IPS DF 4.7 (cell line): Measurements from ENCODE around the gene DRD4.
"Not testable (repeated sequence)": the region's sequence is repeated elsewhere in the genome, so short reads cannot be mapped to it uniquely, and the experiment has no call there.

Experiments
- DNase-seq: peaks from one replicate; pipeline ENCODE4 v3.0.0-alpha.2; 2013; ENCODE audit warnings: low spot score; ENCODE audit errors: extremely low read depth

The DRD4 gene

GRCh38 chr11:678297-678696, 41.2 kb downstream of the DRD4 start:
- no peak for DNase-seq

DNA sequence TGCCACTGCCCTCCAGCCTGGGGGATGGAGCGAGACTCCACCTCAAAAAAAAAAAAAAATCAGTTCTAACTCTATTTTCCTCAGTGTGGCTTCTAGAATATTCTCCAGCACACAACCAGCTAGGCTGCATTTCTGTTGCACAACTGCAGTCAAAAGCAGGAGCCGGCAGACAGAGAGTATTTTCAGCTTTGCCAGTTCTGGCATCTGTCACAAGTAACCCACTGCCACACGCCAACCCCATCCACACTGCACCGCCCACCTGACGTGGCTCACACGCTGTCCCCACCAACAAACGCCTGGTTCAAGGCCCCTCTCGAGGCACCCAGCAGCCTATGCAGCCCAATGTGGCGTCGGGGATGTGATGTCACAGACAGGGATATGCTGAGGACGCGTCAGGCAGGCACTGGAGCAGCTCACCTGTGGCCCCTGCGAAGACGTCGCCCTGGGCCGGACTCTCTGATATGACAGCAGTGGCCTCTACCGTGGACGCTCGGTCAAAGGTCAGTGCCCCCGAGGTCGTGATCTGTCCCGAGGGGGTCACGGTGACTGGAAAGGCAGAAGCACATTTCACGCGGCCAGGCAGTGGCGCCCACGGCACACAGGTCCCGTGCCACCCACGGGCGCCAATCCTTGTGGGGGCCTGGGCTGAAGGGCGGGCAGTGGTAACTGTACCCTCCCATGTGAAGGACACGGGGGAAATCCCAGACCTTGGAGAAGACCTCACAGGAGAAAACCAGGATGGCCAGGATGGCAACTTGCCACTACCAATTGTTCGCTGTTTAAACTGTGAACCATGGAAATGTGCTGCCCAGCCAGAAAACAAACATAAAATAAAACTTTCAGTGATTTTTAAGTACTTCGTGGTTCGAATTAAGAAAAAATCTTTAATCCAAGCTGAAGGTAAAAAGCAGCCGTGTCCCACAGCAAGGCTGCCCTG, 42.5 kb downstream of the DRD4 start:
- DNase-seq, result no peak

- no peak for DNase-seq
These were observed 43.4 kb downstream of the DRD4 start for GRCh38 chr11:680476-680875.

DNA sequence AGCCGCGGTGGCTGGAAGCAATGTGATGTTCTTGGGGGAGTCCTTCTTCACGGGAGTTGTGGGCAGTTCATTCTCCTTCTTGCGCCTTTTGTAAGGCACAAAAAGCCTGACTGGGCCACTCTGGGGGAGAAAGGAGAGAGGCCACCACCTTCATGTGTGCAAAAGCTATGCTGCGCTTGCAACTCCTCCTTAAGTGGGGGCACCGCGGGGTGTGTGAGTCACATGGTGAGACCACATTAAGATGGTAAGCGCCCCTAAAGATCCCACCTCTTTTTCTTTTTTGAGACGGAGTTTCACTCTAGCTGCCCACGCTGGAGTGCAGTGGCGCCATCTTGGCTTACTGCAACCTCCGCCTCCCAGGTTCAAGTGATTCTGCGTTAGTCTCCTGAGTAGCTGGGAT, 43.9 kb downstream of the DRD4 start:
- no peak for DNase-seq

GRCh38 chr11:686451-687243, 49.6 kb downstream of the DRD4 start:
- DNase-seq, result no peak

- no peak for DNase-seq
These were observed 50.7 kb downstream of the DRD4 start for GRCh38 chr11:687751-688150.

- DNase-seq, result no peak
These were observed 51.6 kb downstream of the DRD4 start for GRCh38 chr11:688681-689080.

- DNase-seq, result no peak
These were observed 52.6 kb downstream of the DRD4 start for GRCh38 chr11:689625-690024.

- not testable (repeated sequence) for DNase-seq
These were observed 53.2 kb downstream of the DRD4 start for GRCh38 chr11:690244-690643.
